T-helper 22 cell (primary cell): ENCODE data around the gene VSTM2B.
A peak's percentile ranks its signal among the peaks of the same experiment; 100 is the strongest.

ENCODE experiments used
- DNase-seq: peaks from one replicate; pipeline ENCODE4 v3.0.0-alpha.2; 2020; ENCODE audit warnings: low read depth

Gene VSTM2B

DNA sequence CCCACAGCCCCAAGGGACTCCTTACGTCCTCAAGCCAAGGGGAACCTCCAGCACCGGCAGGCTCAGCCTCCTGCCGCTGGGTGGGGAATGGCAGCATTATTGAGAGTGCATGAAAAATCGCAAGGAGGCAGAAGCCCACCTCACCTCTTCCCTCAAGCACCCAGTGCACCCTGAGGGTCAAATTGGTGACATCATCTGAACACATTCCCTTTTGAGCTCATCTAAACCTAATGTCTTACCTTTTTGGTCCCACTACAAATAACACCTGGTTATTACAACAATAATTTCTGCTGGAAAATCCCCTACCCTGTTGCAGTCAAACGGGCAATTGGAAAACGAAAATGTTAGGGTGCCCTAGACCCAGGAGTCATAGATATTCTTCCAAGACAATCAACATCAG is 68.1 kb downstream of the VSTM2B start:
- no peak for DNase-seq

DNA sequence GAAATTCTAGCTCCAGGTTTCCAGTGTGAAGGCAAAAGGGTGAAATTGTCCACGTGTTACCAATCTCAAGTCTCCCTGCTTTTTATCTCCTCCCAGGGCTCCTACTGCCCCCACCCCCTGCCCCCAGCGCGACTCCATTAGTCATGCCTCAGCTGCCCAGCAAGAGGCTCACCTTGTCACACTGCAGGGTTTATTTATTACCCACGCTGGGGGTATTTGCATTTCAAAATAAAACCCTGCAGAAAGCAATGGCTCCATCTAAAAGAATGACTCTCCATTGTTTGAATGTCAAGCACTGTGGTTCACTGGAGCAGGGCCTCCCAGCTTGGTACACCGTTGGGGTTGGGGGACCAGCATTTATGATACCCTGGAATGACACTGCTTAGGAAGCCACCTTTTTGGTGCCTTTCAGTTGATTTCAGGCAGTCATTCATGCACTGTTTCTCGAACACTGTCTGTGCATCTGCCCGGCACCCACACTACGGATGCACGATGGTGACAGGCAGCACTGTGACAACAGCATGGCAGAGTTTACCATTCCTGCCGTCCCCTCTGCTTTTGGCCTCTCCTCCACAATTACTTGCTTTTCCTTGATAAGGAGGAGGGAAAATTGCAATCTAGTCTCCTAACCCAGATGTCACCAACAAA is 70.4 kb downstream of the VSTM2B start:
- DNase-seq, result no peak

DNA sequence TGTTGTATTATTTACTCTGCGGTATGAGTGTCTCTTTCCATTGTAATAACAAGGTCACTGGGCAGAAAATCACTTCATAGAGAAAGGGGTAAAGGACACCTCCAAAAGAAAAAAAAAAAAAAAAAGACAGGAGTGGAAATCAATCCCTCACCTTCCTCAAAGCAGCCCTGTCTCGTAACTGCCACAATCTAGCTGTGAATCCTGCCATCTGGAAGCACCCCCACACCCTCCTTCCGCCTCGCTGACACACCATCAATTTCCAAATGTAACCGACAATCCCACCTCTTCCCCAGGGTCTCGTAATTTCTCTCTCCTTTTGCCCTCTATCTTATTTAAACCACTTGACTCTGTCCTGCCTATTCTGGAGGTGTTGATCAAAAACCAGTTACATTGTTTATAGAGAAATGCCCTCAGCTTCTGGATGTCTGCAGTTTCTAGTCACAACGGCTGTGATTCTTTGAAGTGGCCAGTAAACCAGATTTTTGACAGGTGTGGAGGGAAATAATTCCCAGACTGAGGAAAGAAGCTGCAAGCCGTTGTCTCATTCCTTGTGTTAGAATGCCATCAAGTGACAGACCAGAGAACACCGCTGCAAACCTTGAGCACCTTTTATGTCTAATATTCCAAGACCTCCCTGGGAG is 71.2 kb downstream of the VSTM2B start:
- no peak for DNase-seq

DNA sequence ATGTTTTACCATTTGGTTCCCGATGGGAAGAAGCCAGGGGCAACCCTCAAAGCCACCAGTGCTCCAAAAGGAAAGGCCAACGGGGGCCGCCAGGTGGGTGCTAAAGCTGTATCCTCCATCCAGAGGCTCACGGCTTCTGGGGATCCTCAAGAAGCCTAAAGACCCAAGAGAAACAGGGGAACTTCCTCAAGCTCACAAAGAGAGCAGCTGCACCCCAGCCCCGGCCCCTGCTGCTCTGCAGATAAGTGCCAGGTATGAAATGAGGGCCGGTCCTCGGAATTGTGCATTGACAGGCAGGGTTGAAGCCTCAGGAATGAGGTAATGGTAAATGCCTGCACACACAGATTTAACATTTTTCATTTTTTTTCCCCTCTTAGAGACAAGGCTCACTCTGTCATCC is 72.2 kb downstream of the VSTM2B start:
- DNase-seq, result no peak

DNA sequence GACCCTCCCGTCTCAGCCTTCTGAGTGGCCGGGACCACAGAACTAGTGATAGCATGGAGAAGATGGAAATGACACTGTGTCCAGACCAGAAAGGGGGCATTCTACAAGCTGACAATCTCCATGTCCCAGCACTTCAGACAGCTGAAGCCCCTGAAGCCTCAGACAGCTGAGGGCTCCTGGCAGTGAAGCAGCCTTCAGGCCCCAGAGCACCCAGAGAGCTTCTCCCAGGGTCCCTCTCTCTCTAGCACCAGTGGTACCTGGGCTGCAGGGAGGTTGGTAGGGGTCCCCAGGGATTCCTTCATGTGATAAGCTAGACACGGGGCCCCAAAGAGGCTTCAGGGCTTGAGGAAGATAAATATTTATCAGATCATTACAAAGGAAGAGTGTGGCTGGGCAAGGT is 72.7 kb downstream of the VSTM2B start:
- no peak for DNase-seq

DNA sequence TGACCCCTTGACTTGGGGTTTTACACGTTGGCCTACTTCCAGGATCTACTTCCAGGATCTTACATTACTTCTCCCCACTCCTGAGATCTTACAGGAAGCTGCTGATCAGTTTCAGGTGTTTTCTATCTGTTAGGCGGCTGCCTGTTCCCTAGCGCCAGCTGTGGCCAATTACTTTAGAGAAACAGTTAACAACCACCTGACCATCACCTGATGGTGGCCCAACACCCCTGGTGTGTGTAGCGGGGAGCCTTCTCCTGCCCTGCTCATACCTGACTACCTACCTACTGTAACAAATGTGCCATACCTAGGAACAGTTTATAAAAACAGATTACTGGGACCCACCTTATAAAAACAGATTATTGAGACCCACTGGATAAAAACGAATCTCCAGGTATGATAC is 77.5 kb downstream of the VSTM2B start:
- DNase-seq, result no peak

DNA sequence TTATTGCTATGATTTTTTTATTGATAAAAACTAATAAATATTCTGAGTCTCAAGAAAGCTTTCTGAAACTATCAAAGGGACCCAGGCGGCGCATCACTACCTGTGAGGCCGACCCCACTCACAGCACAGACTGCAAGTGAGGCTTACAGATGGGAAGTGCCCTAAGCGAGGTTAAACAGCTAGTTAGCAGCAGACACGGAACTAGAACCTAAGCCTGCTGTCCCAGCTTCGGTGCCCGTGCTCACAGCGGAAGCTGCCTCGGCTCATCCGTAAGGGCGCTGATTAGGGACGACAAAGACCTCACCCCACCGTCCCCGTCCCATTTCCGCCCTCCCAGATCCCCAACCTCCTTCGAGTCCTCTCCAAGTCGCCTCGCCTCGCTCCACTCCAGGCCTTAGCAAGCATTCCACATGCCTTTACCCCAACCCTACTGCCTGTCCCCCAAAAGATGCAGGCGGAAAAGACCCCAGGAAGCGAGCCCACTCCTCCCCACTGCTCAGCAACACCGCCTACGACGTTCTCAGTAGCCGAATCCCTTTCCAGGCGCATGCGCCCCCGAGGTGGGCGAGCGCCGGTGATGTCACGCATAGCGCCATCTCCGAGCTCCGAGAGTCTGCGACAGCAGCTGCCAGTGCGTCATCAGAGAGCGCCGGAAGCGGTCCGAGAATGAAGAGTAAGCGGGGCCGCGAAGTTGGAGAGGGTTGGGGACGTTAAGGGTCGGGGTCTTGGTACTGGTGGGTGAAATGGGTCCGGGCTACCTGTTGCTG is 80.0 kb downstream of the VSTM2B start, which contains the start of gene POP4:
POP4 (plus strand) TSS at position 631 of the 767 bp plus-strand sequence; CDS start at position 667, 36 bp downstream.
- DNase-seq, result peak; percentile 94

DNA sequence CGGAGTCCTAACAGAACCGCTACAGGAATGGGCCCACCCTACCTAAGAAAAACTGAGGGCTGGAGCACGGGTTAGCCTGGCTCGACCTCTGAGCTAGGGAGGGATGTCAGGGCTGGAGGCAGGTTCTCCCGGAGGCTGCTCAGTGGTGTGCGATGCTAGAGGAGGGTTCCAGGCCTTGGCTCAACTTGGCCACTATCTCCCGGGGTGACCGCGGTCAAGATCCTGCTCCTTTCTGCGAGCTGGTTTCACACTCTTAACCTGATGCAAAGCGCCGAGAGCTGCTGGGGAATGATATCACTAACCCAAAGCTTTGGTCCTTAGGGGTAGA is 80.6 kb downstream of the VSTM2B start:
- no peak for DNase-seq

DNA sequence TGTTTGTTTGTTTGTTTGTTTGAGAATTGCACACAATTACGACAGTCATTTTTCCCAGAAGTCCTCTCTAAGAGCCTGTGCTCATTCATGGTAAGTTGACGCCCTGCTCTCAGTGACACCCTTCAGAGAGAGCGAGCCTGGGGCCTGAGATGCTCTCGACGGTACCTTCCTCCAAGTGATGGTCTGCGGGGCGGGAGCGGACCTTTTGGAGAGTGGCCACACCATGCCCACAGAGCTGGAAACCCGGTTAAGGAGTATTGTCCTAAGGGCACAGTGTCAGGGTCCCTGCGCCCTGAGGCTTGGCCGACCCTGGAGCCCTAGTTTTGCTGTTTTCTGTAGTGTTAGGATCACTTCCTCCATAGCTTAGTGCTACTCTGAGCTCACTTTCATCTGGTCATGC is 83.8 kb downstream of the VSTM2B start:
- no peak for DNase-seq

DNA sequence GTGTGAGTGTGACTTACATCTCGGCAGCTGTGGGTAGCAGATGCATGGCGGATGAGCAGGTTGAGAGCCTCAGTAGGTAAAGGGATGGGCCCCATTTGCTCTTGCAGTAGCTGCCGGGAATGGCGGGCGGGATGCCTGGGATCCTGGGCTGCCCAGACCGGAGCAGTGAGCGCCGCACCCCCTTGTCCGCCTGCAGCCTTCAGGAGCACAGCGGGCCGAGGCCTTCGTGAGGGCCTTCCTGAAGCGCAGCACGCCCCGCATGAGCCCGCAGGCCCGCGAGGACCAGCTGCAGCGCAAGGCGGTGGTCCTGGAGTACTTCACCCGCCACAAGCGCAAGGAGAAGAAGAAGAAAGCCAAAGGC is 84.4 kb downstream of the VSTM2B start:
- no peak for DNase-seq

DNA sequence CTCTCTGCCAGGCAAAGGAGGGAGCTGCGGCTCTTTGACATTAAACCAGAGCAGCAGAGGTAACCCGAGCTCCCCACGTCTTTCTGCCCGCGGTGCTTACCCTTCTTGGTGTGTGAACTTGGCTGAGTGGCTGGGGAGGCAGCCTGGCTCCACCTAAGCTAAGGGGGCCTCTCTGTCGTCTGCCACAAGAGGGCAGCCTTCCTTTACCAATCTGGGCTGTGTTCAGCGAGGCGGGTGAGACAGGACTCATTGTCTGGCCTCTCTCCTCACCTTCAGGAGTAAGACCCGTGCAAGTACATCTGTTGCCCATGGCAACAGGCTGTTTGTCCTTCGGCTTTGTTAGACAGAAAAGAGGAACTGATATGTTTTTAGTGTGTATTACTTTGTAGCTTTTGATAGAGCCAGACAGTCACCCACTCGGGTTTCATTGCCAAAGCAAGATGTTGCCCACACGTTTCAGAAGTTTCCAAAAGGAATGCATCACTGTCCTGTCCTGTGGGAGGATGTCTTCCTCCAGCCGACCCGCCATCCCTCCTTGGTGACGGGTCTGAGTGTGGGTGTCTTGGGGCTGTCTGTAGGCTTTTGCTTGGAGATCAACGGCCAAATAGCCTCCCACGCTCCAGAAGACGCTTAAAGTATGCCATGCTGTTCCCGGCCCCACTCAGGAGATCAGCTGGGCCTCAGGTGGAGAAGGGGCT is 84.9 kb downstream of the VSTM2B start:
- peak; percentile 58 for DNase-seq

DNA sequence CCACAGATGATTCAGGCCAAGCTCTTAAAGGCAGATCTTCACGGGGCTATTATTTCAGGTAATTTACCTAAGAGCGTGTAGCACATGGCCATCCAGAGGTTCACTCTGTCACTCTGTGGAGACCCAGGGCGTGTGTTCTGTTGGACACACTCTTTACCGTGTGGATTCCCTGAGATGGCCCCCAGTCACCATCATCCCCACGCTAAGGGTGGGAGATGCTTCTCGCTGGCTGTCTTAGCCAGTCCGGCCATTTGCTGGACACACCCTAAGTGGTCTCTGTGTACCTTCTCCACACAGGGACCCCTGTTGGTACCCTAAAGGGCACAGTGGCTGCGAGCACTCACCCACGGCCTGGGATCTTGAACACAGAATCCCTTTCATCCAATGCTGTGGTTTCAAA is 86.3 kb downstream of the VSTM2B start:
- DNase-seq, result no peak

DNA sequence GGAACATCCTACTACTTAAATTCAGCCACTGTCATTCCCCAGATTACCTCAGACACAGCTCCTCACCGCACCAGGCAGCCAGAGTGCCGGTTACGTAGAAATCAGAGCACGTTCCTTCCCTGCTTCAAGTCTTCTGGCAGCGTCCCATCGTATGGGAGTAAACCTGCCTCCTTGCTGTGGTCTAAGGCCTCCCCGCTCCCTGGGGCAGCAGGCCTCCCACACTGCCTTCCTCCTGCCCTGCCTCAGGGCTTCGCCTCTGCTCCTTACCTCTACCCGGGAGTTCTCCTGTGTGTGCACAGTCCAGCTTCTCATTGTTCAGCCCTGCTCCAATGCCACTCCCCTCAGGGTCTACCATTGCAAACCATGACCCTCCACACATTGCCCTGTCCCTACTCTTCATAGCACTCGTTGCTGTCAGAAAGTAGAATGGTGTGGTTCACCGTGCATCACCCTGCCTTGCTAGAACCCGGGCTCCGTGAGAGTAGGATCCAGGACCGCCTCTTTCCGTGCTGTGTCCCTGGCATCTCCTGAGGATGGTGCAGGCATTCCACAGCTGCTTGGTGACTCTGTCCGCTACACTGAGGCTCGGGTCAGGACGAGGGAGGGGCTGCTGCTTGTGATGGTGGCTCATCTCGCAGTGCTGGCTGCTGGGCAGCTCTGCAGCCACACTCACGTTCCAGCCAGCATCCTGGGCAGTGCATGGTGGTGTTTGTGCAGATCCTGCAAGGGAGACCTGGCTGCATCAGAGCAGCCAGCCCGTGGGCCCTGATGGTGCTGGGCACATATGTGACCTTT is 87.2 kb downstream of the VSTM2B start:
- no peak for DNase-seq

DNA sequence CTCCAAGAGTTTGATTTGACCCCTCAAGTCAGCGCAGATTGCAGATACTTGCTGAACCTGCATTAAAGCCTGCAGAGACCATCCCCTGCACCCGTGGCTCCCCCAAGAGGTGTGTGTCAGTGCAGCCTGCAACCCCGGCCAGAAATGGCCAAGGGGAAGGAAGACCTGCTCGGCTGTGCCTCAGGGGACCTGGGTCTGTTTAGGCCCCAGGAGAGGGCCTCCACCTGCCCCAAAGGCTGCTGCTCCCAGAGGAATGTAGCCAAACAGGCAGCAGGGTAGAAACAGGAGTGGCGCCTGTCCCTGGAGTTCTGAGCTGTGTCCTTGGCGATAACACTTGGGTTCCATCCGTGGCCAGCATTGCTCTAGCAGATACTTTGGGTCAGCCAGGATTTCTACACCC is 88.3 kb downstream of the VSTM2B start:
- no peak for DNase-seq
